Esophagus squamous epithelium (tissue), 5 donors: ENCODE measurements around the gene SLC6A3. TPM values are rescaled to one million over a fixed set of nuclear protein-coding genes. Genes with fewer than 3 reads are reported as not detected.

Experiments used
- DNase-seq: peaks from one replicate; lab custom pipeline; 2025; lab: John Stamatoyannopoulos, UW
- H3K27ac ChIP-seq, 4 donors: fragments of 200-600 bp; sonication (generic); one replicate each; pipeline ENCODE4 v1.5.1; 2016 to 2019; ENCODE audit warnings: mild to moderate bottlenecking in 1 of 4
- H3K27me3 ChIP-seq, 4 donors: fragments of 200-600 bp; sonication (generic); 1 replicate in 3 of 4; 2 replicates in 1 of 4; pipeline versions ENCODE4 v1.5.1 to v1.6.0; 2017 to 2021; ENCODE audit warnings: antibody characterized with exemption in 1 of 4
- H3K36me3 ChIP-seq, 3 donors: fragments of 200-600 bp; sonication (generic); one replicate each; pipeline ENCODE4 v1.5.1; 2016 to 2019
- H3K4me1 ChIP-seq, 3 donors: fragments of 200-600 bp; sonication (generic); one replicate each; pipeline ENCODE4 v1.5.1; 2017 to 2019
- H3K4me3 ChIP-seq, 4 donors: fragments of 200-600 bp; sonication (generic); 1 replicate in 3 of 4; 2 replicates in 1 of 4; pipeline ENCODE4 v1.5.1; 2016 to 2019; ENCODE audit warnings: mild to moderate bottlenecking in 2 of 4, moderate library complexity in 1 of 4
- H3K9me3 ChIP-seq, 3 donors: fragments of 200-600 bp; sonication (generic); one replicate each; pipeline ENCODE4 v1.5.1; 2016 to 2019
- POLR2A ChIP-seq, 4 donors: fragments of 450-650 bp; IDR thresholded peaks; one replicate each; pipeline ENCODE4 v1.6.1; 2017; ENCODE audit warnings: antibody characterized with exemption in 4 of 4, mild to moderate bottlenecking in 4 of 4, moderate library complexity in 3 of 4
- WGBS, 2 donors: methylation state at CpG; one replicate each; pipeline ENCODE4 v1.1.5; 2018; 5-methylcytosine and 5-hydroxymethylcytosine counted together
- intact Hi-C: fragments of 100-400 bp; cut with DNase I; formaldehyde crosslinking; loops from one replicate; pipeline ENCODE4 v1.15.0; 2022
- total RNA-seq, 4 donors: library from RNA; depleted of rRNA; stranded (reverse); fragments of >200 nt; gene quantifications; one replicate each; pipeline ENCODE4 v1.1.0, GENCODE V29; 2016
- TF ChIP-seq, protein P1 (sequence below), 6 experiments: fragments of 450-650 bp in 4 of 6; fragments of 200-600 bp in 2 of 6; sonication (generic) in 2 of 6; IDR thresholded peaks; one replicate each; pipeline ENCODE4 v1.5.1; 2016 to 2019; ENCODE audit warnings: antibody characterized with exemption in 6 of 6, mild to moderate bottlenecking in 4 of 6, moderate library complexity in 4 of 6
- donor health status: DM: yes; HTN: yes; CAD: no.

The SLC6A3 gene
- total RNA-seq, 4 donors from 2014 or later: 0.19 TPM; not detected in 3

DNA sequence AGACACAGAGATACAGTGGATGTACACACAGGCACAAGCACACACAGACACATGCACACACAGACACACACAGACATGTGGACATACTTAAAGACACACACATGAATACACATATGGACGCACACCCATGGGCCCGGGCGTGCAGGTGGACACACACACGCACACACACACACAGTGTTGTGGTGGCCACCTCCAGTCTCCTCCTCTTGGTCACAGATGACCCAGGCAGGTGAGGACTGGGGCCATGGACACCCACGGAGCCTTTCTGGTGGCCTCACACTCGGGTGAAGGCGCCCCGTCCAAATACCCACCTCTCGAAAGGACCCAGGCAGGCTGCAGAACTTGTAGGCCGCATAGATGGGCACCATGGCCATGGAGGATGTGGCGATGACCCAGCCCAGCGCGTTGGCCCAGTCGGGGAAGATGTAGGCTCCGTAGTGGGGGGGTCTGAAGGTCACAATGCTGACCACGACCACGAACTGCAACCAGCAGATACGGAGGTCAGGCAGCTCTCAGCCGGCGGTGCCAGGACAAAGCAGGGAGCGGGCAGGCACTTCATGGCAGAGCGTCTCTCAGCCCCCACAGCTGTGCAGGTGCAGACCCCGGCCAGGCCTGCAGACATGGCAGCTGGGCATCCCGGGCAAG, 42.5 kb downstream of the SLC6A3 start:
- peaks cover 0 to 54% (median 0%) of the 10 kb centered on the region in 4 donors for H3K27me3 ChIP-seq
- no peak overlapping the region for H3K27ac ChIP-seq
- DNase-seq: no peak
- H3K36me3 ChIP-seq: no peaks in the 10 kb centered on the region
- WGBS, 2 donors: 74 to 83% methylated on average over 7 to 13 of the region's 24 CpGs
- peaks cover 0 to 7% (median 0%) of the 10 kb centered on the region in 3 donors for H3K9me3 ChIP-seq
- intact Hi-C loops: no loop called here
- TF ChIP-seq, protein P1, sequence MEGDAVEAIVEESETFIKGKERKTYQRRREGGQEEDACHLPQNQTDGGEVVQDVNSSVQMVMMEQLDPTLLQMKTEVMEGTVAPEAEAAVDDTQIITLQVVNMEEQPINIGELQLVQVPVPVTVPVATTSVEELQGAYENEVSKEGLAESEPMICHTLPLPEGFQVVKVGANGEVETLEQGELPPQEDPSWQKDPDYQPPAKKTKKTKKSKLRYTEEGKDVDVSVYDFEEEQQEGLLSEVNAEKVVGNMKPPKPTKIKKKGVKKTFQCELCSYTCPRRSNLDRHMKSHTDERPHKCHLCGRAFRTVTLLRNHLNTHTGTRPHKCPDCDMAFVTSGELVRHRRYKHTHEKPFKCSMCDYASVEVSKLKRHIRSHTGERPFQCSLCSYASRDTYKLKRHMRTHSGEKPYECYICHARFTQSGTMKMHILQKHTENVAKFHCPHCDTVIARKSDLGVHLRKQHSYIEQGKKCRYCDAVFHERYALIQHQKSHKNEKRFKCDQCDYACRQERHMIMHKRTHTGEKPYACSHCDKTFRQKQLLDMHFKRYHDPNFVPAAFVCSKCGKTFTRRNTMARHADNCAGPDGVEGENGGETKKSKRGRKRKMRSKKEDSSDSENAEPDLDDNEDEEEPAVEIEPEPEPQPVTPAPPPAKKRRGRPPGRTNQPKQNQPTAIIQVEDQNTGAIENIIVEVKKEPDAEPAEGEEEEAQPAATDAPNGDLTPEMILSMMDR (IDR thresholded peaks at IDR 0.05): no peak
- TF ChIP-seq POLR2A (IDR thresholded peaks at IDR 0.05): no peak
- H3K4me1 ChIP-seq: no peaks in the 10 kb centered on the region
- H3K4me3 ChIP-seq: no peak overlapping the region

DNA sequence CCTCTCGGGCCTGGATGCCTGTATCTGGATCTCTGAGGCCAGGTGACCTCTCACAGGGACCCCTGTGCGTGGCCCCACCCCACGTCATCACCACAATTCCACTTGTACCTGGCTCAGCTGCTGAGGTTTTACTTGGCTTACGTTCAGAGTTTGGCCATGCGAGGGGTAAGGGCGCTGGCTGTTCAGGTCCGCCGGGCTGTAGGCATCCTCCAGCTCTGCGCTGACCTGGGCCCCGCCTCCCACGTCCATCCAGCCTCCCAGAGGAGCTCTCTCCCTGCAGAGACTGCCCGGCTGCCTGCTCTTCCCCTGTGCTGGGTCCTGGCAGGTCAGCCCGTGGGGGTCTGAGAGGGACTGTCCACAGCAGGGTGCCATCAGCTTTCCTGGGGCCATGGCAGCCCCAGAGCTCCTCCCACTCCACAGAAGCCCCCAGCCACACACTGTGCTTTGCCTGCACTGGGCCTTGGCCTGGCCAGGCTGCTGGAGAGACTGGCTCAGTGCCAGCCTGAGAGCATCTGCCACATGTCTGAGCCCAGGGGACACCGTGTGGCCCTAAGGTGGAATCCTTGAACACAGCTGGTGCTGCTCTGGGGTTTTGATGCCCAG, 43.6 kb downstream of the SLC6A3 start:
- Histone ChIP-seq H3K4me3 (no peak overlapping the region), H3K4me1 (no peaks in the 10 kb centered on the region), H3K27me3 (peaks cover 0 to 58% (median 0%) of the 10 kb centered on the region in 4 donors), H3K9me3 (peaks cover 0 to 7% (median 0%) of the 10 kb centered on the region in 3 donors), H3K27ac (no peak overlapping the region), H3K36me3 (no peaks in the 10 kb centered on the region)
- TF ChIP-seq, protein P1 (IDR thresholded peaks at IDR 0.05): no peak
- no peak for TF ChIP-seq POLR2A (IDR thresholded peaks at IDR 0.05)
- intact Hi-C loops: no loop called here
- 40 to 52% methylated on average over 1 to 5 of the region's 14 CpGs for WGBS, 2 donors
- DNase-seq: no peak

DNA sequence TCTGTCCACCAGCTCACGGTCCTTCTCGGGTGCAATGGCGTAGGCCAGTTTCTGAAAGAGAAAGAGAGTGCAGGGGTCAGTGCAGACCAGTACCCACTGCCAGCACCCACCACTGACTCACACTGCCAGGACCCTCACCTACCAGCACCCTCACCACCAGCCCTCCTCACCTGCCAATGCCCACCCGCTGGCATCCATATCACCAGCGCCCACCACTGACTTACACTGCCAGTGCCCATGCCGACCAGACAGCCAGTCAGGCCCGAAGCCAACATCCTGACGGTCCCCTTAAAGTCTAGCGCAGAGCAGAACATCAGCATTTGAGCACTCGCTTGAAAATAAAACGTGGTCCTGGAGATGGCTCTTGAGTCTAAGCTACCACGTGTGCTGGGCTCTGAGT, 44.3 kb downstream of the SLC6A3 start:
- peaks cover 0 to 7% (median 0%) of the 10 kb centered on the region in 3 donors for H3K9me3 ChIP-seq
- H3K4me1 ChIP-seq: no peaks in the 10 kb centered on the region
- no peak for DNase-seq
- H3K36me3 ChIP-seq: no peaks in the 10 kb centered on the region
- H3K27ac ChIP-seq: no peak overlapping the region
- 80 to 85% methylated on average over 4 to 11 of the region's 12 CpGs for WGBS, 2 donors
- intact Hi-C loops: no loop called here
- TF ChIP-seq POLR2A (IDR thresholded peaks at IDR 0.05): no peak
- TF ChIP-seq, protein P1 (IDR thresholded peaks at IDR 0.05): no peak
- H3K27me3 ChIP-seq: peaks cover 0 to 65% (median 0%) of the 10 kb centered on the region in 4 donors
- no peak overlapping the region for H3K4me3 ChIP-seq

DNA sequence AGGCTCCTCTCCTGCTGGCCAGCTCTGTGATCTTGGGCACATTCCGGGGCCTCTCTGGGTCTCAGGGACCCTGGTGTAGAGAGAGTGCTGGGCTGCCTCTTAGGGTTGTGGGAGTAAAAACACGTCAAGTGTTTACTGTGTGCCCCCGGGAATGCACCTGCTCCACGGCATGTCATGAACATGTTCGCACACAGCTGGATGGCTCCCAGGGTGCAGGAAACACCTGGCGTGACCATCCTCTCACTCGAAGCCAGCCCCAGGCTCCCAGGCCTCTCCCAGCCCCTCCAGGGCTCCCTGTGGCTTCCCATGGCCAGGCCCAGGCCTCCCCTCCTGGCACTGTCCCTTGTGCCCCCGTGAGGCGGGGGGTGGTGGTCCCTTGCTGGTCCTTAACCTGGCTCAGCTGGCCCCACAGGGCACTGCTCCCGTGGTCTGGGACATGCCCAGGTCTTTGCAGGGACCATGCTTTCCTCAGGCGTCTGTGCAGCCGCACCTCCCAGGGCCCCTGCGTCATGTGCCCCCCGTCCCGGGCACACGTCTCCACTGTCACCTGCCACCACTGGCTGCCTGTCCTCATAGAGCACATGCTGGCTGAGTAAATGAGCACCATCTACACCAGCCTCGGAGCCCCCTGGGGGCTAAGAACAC, 44.9 kb downstream of the SLC6A3 start:
- Histone ChIP-seq H3K9me3 (peaks cover 0 to 7% (median 0%) of the 10 kb centered on the region in 3 donors), H3K27ac (no peak overlapping the region), H3K4me1 (no peaks in the 10 kb centered on the region), H3K27me3 (peaks cover 0 to 71% (median 0%) of the 10 kb centered on the region in 4 donors), H3K4me3 (no peak overlapping the region), H3K36me3 (no peaks in the 10 kb centered on the region)
- DNase-seq: no peak
- no peak for TF ChIP-seq POLR2A (IDR thresholded peaks at IDR 0.05)
- TF ChIP-seq, protein P1 (IDR thresholded peaks at IDR 0.05): no peak
- 67% methylated on average over 3 of the region's 17 CpGs; no CpG with 5 or more reads in 1 of the 2 donors for WGBS, 2 donors
- intact Hi-C loops: no loop called here

DNA sequence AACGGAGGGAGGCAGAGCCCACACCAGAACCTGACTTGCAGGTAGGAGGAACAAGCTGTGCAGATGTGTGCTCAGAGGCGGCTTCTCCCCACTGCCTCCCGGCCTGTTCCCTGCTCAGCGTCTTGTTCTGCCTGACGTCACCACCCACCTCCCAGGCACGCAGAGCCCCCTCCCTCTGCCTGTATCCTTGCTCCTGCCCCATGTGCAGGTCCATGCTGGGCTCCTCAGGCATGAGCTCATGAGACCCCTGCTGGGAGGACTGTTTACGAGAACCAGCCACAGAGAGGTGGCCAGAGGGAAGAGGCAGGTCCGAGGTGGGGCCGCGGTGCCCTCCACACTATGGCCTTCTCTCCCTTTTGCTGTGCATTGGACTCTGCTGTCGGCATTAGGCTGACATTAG, 45.5 kb downstream of the SLC6A3 start:
- H3K4me1 ChIP-seq: no peaks in the 10 kb centered on the region
- no peak for TF ChIP-seq POLR2A (IDR thresholded peaks at IDR 0.05)
- TF ChIP-seq, protein P1 (IDR thresholded peaks at IDR 0.05): no peak
- H3K36me3 ChIP-seq: no peaks in the 10 kb centered on the region
- DNase-seq: no peak
- H3K9me3 ChIP-seq: peaks cover 0 to 7% (median 0%) of the 10 kb centered on the region in 3 donors
- no peak overlapping the region for H3K4me3 ChIP-seq
- WGBS, 2 donors: 78% methylated on average over 8 of the region's 11 CpGs; no CpG with 5 or more reads in 1 of the 2 donors
- H3K27me3 ChIP-seq: peaks cover 0 to 73% (median 0%) of the 10 kb centered on the region in 4 donors
- intact Hi-C loops: no loop called here
- no peak overlapping the region for H3K27ac ChIP-seq
